Thyroid gland (tissue), 4 donors: ENCODE results near the gene GABARAPL2.

ENCODE experiments used
- POLR2A ChIP-seq, 2 donors: fragments of 450-650 bp; IDR thresholded peaks; one replicate each; pipeline ENCODE4 v1.6.1; 2017; ENCODE audit warnings: antibody characterized with exemption in 2 of 2, mild to moderate bottlenecking in 2 of 2, moderate library complexity in 1 of 2
- TF ChIP-seq, protein P1 (sequence below), 6 experiments: fragments of 200-600 bp in 3 of 6; fragments of 450-650 bp in 3 of 6; sonication (generic) in 3 of 6; IDR thresholded peaks; one replicate each; pipeline ENCODE4 v1.5.1; 2016 to 2019; ENCODE audit warnings: antibody characterized with exemption in 6 of 6, mild to moderate bottlenecking in 2 of 6, inconsistent platforms in 1 of 6, moderate library complexity in 1 of 6

DNA sequence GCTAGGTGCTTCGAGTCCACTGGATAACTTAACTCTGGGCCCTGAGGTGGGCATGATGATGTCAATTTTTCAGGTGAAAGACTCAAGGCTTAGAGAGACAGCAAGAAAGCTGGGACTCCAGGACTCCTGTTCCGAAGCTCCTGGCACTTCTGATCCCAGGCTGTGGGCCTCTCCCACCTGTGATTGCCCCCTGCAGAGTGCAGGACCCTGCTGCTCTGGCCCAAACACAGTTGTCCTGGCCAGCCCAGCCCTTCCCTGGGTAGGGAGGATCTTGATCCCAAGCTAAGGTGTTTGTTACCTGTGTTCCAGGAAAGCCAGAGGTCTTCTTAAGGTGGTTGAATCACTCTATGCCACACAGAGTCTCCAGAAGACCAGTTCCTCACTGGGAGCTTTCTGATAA, 33.4 kb upstream of the GABARAPL2 start:
- TF ChIP-seq, protein P1, sequence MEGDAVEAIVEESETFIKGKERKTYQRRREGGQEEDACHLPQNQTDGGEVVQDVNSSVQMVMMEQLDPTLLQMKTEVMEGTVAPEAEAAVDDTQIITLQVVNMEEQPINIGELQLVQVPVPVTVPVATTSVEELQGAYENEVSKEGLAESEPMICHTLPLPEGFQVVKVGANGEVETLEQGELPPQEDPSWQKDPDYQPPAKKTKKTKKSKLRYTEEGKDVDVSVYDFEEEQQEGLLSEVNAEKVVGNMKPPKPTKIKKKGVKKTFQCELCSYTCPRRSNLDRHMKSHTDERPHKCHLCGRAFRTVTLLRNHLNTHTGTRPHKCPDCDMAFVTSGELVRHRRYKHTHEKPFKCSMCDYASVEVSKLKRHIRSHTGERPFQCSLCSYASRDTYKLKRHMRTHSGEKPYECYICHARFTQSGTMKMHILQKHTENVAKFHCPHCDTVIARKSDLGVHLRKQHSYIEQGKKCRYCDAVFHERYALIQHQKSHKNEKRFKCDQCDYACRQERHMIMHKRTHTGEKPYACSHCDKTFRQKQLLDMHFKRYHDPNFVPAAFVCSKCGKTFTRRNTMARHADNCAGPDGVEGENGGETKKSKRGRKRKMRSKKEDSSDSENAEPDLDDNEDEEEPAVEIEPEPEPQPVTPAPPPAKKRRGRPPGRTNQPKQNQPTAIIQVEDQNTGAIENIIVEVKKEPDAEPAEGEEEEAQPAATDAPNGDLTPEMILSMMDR (IDR thresholded peaks at IDR 0.05), result no peak
- no peak for TF ChIP-seq POLR2A (IDR thresholded peaks at IDR 0.05)
